ENCODE results near the gene IBA57. TPM values are rescaled to one million over a fixed set of nuclear protein-coding genes. Genes with fewer than 3 reads are reported as not detected.
"Not testable (repeated sequence)": the region's sequence is repeated elsewhere in the genome, so short reads cannot be mapped to it uniquely, and the experiment has no call there.

Gene IBA57
- total RNA-seq, 1 experiment from 2014 or later = 8.5 TPM

- no peak for DNase-seq (ENCODE audit: low spot score)
Observed at GRCh38 chr1:228172591-228173527, 7.3 kb downstream of the IBA57 start.

GRCh38 chr1:228173528-228174481 is 8.2 kb downstream of the IBA57 start:
- not testable (repeated sequence) for DNase-seq (ENCODE audit: low spot score)

GRCh38 chr1:228174482-228175315 is 9.1 kb downstream of the IBA57 start:
- DNase-seq (ENCODE audit: low spot score) = no peak

GRCh38 chr1:228175316-228176023 is 9.9 kb downstream of the IBA57 start:
- DNase-seq (ENCODE audit: low spot score) = no peak

GRCh38 chr1:228176024-228176395 is 10.4 kb downstream of the IBA57 start:
- DNase-seq (ENCODE audit: low spot score) = no peak

- DNase-seq (ENCODE audit: low spot score) = no peak
Observed at GRCh38 chr1:228176461-228177182, 11.0 kb downstream of the IBA57 start.

GRCh38 chr1:228177183-228177475 is 11.5 kb downstream of the IBA57 start:
- DNase-seq (ENCODE audit: low spot score) = no peak

GRCh38 chr1:228177721-228178710 is 12.4 kb downstream of the IBA57 start:
- DNase-seq (ENCODE audit: low spot score) = no peak

GRCh38 chr1:228178737-228179684 is 13.4 kb downstream of the IBA57 start:
- DNase-seq (ENCODE audit: low spot score) = no peak

- no peak for DNase-seq (ENCODE audit: low spot score)
Observed at GRCh38 chr1:228180271-228180958, 14.8 kb downstream of the IBA57 start.

GRCh38 chr1:228180959-228181644 is 15.5 kb downstream of the IBA57 start:
- DNase-seq (ENCODE audit: low spot score) = no peak

GRCh38 chr1:228181645-228182034 is 16.0 kb downstream of the IBA57 start:
- no peak for DNase-seq (ENCODE audit: low spot score)

- no peak for DNase-seq (ENCODE audit: low spot score)
Observed at GRCh38 chr1:228182296-228183030, 16.9 kb downstream of the IBA57 start.

- no peak for DNase-seq (ENCODE audit: low spot score)
Observed at GRCh38 chr1:228184152-228184551, 18.5 kb downstream of the IBA57 start.

GRCh38 chr1:228185641-228185965 is 20.0 kb downstream of the IBA57 start:
- DNase-seq (ENCODE audit: low spot score) = no peak

GRCh38 chr1:228188249-228188648 is 22.6 kb downstream of the IBA57 start:
- not testable (repeated sequence) for DNase-seq (ENCODE audit: low spot score)

Measured in A172 (cell line).